ENCODE data around the gene FHIT.

FHIT gene

GRCh38 chr3:60399861-60400845 lies 851.1 kb downstream of the FHIT start:
- no peak for DNase-seq (ENCODE audit: low read depth)

GRCh38 chr3:60399292-60399691 lies 852.0 kb downstream of the FHIT start:
- DNase-seq (ENCODE audit: low read depth) = no peak

GRCh38 chr3:60395173-60395762 lies 856.0 kb downstream of the FHIT start:
- DNase-seq (ENCODE audit: low read depth) = no peak

GRCh38 chr3:60393946-60394345 lies 857.3 kb downstream of the FHIT start:
- no peak for DNase-seq (ENCODE audit: low read depth)

GRCh38 chr3:60392501-60392900 lies 858.8 kb downstream of the FHIT start:
- no peak for DNase-seq (ENCODE audit: low read depth)

GRCh38 chr3:60391292-60391691 lies 860.0 kb downstream of the FHIT start:
- DNase-seq (ENCODE audit: low read depth) = no peak

- no peak for DNase-seq (ENCODE audit: low read depth)
Measured at GRCh38 chr3:60388731-60389130, 862.5 kb downstream of the FHIT start.

- DNase-seq (ENCODE audit: low read depth) = no peak
Measured at GRCh38 chr3:60386306-60386705, 864.9 kb downstream of the FHIT start.

GRCh38 chr3:60384341-60384740 lies 866.9 kb downstream of the FHIT start:
- DNase-seq (ENCODE audit: low read depth) = no peak

GRCh38 chr3:60383345-60383744 lies 867.9 kb downstream of the FHIT start:
- DNase-seq (ENCODE audit: low read depth) = no peak

- DNase-seq (ENCODE audit: low read depth) = no peak
Measured at GRCh38 chr3:60366486-60366885, 884.8 kb downstream of the FHIT start.

- DNase-seq (ENCODE audit: low read depth) = no peak
Measured at GRCh38 chr3:60365360-60365759, 885.9 kb downstream of the FHIT start.

GRCh38 chr3:60364475-60364874 lies 886.8 kb downstream of the FHIT start:
- no peak for DNase-seq (ENCODE audit: low read depth)

GRCh38 chr3:60363817-60364216 lies 887.4 kb downstream of the FHIT start:
- DNase-seq (ENCODE audit: low read depth) = no peak

GRCh38 chr3:60355825-60356224 lies 895.4 kb downstream of the FHIT start:
- no peak for DNase-seq (ENCODE audit: low read depth)

GRCh38 chr3:60351481-60351880 lies 899.8 kb downstream of the FHIT start:
- DNase-seq (ENCODE audit: low read depth) = no peak

GRCh38 chr3:60344340-60344739 lies 906.9 kb downstream of the FHIT start:
- no peak for DNase-seq (ENCODE audit: low read depth)

GRCh38 chr3:60343831-60344230 lies 907.4 kb downstream of the FHIT start:
- DNase-seq (ENCODE audit: low read depth) = no peak

- no peak for DNase-seq (ENCODE audit: low read depth)
Measured at GRCh38 chr3:60339304-60339703, 911.9 kb downstream of the FHIT start.

GRCh38 chr3:60337421-60337820 lies 913.8 kb downstream of the FHIT start:
- no peak for DNase-seq (ENCODE audit: low read depth)

- DNase-seq (ENCODE audit: low read depth) = no peak
Measured at GRCh38 chr3:60336061-60336460, 915.2 kb downstream of the FHIT start.

- DNase-seq (ENCODE audit: low read depth) = no peak
Measured at GRCh38 chr3:60333710-60334109, 917.5 kb downstream of the FHIT start.

GRCh38 chr3:60330107-60330506 lies 921.1 kb downstream of the FHIT start:
- DNase-seq (ENCODE audit: low read depth) = no peak
